ENCODE measurements around the gene AKR1C1.
"Not testable (repeated sequence)": the region's sequence is repeated elsewhere in the genome, so short reads cannot be mapped to it uniquely, and the experiment has no call there.

The AKR1C1 gene

DNA sequence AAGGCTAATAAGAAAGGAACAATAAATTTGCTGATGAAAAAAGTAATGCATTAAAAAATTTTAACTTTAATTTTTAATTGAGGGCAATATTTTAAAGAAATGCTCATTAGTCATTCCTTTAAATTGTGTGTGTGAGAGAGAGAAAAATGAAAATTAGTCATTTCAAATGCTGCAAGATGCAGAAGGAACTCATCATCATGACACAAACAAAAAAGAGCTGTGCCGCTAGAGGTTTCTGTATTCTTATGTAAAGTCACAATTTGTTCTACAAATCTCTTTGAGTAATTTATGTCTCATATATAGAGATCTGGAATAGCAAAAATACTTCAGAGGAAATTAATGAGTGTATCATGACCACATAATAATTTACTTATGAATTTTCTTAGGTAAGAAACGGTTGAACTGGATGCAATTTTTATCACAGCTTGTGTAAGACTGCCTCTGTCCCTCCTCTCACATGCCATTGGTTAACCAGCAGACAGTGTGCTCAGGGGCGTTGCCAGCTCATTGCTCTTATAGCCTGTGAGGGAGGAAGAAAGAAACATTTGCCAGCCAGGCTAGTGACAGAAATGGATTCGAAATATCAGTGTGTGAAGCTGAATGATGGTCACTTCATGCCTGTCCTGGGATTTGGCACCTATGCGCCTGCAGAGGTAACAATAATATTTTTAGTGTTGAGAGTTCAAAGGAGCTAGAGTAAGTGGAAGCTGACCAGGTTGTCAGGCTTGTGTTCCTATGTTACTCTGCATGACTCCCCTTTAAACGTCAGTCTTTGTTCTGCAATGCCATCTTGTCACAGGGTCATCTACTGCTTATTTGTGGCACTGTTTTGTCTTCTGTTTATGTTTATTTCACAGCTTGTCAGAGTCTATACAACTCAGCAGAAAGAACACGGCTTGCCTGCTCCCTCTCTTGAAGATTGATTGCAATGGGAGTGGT is at the start of gene AKR1C1:
Gene AKR1C1, plus strand, starts transcription at position 540 of the 939 bp plus-strand sequence. Its CDS starts 30 bp downstream, at position 570.
- DNase-seq (ENCODE audit: low spot score): not testable (repeated sequence)

DNA sequence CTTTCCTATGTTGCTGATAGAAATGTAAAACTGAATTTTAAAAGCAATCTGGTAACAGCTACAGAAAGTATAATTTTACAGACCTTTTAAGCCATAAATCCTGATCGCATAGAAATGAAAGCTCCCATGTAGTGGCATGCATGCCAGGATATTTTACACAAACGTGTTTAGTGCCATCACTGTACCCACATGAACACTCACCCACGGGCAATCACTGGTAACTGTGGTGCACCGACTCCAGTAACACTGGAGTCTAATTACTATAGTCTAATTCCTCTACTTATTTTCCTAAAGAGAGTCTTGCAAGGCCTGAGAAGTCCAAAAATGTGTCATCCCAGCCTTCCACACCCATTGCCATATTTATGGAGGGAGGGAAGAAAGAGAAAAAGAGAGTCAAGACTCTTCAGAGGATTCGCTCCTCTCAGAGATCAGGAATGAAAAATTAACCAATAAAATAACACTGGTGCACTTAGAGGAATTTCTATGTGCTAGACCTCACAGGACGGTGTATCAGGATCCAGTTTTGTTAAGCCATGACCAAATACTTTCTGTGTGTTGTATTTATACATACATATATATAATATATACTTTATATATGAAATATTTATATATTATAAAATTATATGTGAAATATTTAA is 48.9 kb upstream of the AKR1C1 start:
- DNase-seq (ENCODE audit: low spot score): no peak

DNA sequence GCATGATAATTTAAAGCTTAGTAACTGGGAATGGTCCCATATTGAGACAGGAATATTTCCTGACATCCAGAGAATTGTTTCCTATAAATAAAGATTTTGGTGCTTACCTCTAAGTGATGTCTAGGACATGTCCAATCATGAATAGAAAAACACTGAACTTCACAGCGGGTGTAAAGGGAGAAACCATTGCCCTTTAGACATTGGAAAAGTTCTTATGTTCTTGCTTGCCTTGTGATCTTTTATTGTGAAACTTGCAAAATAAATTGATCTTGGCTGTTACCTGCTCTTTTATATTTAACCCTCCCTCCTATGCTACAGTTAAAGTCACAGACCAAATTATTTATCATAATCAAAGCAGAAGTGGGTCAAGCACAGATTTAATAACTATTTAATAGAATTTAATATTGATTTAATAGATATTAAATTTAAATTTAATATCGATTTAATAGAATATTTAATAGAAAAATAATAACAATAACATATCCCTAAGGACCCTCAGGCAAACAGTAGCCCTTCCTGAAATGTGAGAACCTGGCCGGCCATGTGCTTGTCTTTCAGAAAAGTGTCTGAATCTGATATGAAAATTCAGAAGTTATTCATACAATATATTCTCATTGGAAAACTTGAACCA is 47.0 kb upstream of the AKR1C1 start:
- no peak for DNase-seq (ENCODE audit: low spot score)

DNA sequence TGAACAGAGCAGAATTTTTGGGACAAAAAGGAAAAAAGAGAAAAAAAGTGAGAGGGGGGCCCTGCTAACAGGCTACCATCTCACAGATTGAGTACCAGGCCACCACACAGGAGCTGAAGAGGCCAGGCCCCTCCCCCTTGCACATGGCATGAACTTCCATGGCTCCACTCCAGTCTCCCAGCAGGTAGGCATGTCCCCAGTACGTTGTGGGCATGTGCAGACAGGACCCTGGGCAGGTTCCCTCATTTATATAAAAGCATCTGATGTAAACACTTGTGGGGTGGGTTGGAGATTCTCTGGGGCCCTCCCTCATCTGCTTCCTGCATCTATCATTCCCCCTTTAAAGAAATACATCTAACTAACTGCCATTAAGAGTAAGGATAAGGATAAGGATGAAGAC is 45.0 kb upstream of the AKR1C1 start:
- no peak for DNase-seq (ENCODE audit: low spot score)

DNA sequence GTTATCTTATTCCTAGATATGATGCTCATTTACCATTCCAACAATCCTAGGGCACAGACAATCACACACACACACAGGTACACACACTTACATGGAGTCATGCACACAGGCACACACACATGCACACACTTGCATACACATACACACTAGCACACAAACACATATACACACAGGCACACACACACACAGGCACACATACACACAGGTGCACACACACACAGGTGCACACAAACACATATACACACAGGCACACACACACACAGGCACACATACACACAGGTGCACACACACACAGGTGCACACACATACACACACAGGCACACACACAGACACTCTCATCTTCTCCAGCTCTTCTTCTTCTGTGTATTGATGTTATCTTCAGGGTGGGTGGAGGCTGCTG is 38.7 kb upstream of the AKR1C1 start:
- not testable (repeated sequence) for DNase-seq (ENCODE audit: low spot score)

DNA sequence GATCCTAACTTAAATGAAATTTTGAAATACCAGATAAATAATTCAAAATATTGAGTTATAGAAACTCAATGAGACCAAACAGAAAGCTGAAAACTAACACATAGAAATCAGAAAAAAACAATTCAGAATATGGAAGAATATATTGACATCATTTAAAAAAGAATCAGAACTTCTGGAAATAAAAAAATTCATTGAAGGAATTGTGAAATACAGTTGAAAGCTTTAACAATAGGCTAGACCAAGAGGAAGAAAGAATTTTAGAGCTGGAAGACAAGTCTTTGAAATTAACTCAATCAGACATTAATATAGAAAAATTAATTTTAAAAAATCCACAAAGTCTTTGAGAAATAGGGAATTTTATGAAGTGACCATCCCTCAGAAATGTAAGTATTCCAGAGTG is 36.8 kb upstream of the AKR1C1 start:
- DNase-seq (ENCODE audit: low spot score): no peak

DNA sequence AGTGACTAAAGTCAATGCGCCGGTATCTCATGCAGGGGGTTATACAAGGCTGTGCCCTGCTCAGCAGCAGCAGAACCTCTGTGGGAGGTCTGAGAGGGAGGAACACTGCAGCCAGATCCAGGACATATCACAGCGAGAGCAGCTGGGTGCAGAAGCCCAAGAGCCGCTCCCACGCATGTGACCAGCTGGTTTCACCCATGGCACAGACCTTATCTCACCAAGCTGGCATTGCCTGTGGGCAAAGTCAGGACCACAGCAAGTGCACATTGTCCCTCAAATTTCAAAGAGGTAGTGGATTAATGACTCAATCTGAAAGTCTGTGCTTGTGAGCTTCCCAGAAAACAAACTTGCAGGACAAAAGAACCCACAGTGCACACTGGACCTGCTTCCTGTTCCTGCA is 31.6 kb upstream of the AKR1C1 start:
- no peak for DNase-seq (ENCODE audit: low spot score)

DNA sequence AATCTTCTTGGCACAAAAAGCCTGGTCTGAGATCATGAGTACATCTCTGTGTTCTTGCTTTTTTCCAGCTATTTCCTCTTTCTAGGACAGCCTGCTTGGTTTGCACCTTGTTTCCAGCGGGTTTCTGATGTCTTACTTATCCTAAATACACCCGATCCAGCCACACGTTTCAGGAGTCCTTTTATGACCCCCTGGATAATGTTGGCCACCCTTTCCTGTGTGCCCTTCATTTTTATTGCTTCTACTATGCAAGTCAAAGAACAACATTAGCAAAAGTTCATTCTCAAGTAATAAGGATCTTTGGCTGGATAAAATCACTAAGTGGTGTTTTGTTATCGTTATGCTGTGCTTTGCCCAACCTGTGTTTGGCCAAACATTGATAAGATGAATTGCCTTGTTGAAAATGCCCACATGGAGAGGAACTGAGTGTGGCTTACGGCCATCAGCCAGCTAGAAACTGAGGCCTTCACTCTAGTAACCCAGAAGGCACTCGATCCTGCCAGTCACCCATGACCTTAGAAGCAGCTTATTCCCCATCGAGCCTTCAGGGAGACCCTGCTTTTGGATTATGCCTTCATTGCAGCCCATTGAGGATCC is 28.7 kb upstream of the AKR1C1 start:
- no peak for DNase-seq (ENCODE audit: low spot score)

DNA sequence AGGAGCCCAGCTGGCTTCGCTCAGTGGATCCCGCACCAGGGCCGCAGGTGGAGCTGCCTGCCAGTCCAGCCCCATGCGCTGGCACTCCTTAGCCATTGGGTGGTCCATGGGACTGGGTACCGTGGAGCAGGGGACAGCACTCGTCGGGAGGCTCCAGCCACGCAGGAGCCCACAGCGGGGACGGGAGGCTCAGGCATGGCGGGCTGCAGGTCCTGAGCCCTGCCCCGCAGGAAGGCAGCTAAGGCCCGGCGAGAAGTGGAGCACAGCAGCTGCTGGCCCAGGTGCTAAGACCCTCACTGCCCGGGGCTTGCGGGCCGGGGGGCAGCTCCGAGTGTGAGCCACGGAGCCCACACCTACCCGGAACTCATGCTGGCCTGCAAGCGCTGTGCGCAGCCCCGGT is 25.9 kb upstream of the AKR1C1 start:
- DNase-seq (ENCODE audit: low spot score): no peak

DNA sequence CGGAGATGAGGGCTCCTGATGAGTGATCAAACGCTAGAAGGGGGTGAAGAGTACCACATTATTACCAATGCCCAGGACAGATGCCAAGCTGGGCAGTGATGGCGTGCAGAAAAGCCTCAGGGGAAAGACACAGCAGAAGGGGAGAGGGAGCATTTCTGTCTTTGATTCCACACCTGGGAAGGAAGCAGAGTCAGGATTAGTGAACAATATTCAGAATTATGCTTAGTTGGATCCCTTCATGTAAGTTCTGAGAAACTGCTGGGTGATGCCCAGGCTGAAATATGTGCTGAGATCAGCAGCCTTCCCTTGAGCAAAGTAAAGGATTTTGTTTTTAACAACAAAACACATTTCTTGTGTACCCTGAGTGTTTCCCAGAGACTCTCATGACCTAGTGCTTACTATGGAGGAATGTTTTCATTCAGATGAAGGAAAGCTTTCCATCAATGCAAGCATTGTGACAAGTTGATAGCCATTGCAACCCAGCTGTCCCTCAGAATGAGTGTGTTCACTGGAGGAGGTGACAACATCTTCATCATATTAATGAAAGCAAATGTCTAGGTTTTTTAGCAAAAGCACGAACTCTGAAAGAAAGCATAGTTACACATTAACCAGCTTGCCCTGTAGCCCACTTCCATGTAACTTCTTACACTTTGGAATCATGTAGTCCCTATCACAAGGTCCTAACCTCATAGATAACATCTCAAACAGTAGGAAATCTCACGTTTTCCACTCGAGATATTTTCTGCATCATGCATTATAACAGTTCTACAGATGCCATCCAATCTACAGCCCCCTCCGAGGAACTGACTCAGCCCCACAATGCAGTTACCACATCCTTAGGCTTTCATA is 23.8 kb upstream of the AKR1C1 start:
- peak; percentile 20 for DNase-seq (ENCODE audit: low spot score)

DNA sequence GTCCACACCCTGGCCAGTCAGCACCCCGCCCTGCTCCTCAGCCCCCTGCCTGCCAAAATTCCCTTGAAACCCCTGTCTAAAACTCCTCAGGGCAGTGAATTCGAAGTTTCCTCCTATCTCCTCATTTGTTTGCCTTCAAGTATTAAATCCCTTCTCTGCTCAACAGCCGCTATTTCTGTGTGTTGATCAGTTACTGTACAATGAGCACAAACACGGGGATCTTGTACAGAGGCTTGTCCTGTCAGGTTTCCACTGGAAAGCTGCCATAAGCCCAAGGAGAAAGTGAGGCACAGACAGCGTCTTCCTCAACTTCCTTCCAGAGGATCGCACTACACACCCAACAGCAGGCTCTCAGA is 23.2 kb upstream of the AKR1C1 start:
- DNase-seq (ENCODE audit: low spot score): not testable (repeated sequence)

DNA sequence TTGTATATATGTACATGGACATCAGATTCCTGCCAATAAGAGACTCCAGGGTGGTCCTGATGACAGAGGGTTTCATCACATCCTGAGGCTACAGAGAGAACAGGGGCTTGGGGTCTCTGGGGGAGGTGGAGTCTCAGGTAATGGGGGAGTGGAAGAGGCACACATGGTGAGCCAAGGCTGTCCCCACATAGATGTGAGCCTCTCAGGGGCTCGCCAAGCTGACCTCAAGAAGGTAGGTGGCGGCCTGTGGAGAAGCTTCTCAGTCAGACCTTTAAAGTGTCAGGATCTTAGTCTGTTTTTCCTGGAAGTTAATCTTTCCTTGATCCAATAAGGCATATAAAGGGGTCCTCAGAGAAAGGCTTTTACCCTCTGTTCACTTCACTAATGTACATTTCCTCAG is 22.3 kb upstream of the AKR1C1 start:
- not testable (repeated sequence) for DNase-seq (ENCODE audit: low spot score)

DNA sequence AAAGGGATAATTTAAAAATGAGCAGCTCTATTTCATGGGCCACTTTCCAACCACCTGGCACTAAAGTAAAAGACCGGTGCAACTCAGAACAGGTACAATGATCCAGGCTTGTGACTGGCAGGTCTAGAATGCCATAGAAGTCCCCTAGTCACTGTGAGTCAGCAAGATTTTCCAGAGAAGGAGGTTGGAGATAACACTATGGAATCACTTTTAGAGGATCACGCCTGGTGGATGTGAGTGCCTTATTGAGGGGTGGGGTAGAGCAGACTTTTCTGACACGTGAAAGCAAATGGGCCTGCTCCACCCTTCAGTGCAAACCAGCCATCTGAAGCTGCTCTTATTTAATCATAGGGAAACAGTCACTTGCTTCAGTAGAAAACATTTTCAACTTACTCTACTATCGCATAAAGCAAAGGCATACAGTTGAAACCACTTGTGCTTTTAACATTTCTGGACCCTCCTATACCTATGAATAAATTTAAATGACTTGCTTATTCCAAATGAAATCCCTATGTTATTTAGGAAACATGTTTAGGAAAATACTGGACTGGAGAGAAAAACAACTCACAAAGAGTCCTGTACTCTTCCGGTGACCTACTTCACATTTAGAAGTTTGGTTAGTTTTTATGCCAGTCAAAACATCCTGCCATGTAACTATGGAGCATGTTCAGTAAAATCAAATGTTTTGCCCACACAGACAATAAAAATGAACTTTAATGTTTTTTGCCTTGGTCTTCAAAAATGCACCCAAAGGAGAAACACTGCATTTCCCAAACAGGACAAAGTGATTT is 21.5 kb upstream of the AKR1C1 start:
- no peak for DNase-seq (ENCODE audit: low spot score)

DNA sequence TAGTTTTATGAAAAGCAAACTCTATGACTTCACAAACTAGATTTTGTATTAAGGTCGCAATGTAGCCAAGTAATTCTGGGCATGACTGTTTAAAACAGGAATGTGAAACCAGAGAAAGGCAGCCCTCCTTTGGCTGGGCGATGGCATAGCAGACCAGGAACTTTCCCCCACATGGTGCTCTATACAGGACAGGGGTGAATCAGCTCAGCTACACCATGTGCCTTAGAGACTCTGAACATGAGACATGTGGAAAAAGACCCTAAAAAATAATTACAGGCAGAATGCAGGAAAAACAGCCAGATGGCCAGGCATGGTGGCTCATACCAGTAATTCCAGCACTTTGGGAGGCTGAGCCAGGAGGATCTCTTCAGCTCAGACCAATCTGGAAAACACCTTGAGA is 20.3 kb upstream of the AKR1C1 start:
- not testable (repeated sequence) for DNase-seq (ENCODE audit: low spot score)

DNA sequence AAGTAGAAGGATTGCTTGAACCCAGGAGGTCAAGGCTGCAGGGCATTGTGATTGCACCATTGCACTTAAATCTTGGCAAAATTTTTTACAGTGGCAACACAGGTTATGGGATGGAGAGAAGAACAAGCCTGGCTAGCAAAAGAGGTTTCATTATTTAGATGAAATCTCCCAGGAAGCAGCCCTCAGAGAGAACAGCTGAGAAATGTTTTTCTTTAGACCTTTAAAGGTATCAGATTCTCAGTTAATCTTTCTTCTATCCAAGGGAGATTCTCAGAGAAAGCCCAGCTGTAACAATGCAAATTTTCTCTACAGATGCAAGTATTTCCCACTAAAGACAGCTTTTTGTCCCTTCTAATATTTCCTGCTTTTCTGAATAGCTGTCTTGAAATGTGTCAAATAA is 19.8 kb upstream of the AKR1C1 start:
- DNase-seq (ENCODE audit: low spot score): not testable (repeated sequence)

DNA sequence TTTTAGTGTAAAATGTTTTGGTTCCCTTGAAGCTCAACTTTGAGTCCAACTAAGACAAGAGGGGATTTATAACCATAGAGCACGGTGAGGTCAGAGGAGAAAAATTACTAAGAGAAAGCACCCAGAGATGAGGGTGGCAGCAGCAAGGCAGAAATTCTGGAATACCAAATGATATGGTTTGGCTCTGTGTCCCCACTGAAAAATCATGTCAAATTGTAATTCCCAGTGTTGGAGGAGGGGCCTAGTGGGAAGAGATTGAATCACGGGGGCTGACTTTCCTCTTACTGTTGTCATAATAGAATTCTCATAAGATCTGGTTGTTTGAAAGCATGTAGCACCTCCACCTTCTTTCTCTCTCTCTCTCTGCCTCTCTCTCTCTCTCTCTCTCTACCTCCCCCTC is 19.4 kb upstream of the AKR1C1 start:
- no peak for DNase-seq (ENCODE audit: low spot score)

DNA sequence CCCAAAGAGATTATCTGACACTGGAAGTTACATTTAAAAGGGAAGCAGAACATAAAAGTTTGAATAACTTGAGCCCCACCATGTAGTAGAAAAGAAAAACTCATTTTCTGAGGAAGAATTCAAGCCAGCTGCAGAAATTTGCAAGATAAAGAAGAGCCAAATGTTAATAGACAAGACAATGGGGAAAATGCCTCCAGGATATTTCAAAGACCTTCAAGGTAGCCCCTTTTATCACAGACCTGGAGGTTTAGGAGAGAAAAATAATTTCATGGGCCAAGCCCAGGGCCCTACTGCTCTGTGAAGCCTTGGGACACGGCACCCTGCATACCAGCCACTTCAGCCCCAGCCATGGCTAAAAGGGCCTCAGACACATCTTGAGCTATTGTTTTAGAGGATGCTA is 18.4 kb upstream of the AKR1C1 start:
- no peak for DNase-seq (ENCODE audit: low spot score)

DNA sequence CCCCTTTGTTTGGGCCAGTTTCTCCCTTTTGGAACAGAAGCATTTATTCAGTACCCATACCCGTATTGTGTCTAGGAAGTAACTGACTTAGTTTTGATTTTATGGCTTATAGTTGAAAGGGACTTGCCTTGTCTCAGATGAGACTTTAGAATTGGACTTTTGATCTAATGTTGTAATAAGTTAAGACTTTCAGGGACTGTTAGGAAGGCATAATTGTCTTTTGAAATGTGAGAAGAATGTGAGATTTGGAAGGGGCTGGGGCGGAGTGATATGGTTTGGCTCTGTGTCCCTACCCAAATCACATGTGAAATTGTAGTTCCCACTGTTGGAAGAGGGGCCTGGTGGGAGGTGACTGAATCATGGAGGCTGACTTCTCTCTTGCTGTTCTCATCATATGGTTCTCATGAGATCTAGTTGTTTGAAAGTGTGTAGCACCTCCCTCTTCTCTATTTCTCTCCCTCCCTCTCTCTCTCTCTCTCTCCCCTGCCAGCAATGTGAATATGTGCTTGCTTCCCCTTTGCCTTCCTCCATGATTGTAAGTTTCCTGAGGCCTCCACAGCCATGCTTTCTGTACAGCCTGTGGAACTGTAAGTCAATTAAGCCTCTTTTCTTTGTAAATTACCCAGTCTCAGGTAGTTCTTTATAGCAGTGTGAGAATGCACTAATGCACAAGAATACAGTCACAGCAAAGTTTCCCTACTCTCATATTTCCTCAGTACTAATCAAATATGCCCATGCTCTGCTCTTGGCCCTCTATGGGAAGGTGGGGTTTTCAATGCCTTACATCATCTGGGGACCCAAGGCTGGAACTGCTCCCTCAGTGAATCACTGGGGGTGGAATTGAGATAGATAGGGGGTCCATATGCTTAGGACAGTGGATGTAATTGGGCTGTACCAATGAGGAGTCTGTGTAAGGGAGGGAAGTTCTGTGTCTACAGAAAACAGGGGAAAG is 17.2 kb upstream of the AKR1C1 start:
- no peak for DNase-seq (ENCODE audit: low spot score)

DNA sequence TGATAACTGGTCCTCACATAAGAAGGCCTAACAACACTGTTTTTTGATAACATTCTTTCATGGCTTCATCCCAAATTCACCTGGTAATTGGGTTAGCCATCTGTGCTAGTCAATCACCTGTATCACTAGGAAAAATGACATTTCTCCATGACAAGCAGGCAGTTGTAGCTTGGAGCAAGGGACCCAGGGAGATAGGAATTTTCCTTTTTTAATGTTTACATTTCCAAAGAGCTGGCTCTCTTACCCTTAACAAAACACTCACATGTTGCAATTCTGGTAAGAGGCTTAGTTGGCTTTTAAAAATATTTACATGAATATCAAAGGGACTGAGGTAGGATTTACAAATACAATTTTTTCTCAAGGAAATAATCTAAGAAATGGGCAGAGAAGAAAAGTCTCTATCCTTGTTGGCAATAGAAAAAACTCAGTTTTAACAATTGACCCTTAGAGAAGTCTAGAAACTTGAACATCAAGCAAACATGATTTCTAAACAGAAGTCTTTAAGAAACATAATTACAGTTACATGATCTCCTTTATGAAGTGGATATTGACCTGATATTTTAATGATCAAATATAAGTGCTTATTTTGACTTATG is 16.1 kb upstream of the AKR1C1 start:
- no peak for DNase-seq (ENCODE audit: low spot score)

All from HuH-7.5 (cell line).